NCI-H82 treated with DMSO at 0.1 percent for 48 hours (cell line): ENCODE results near the gene SLCO1A2.

Experiments used
- DNase-seq: peaks from one replicate; lab custom pipeline; 2025; ENCODE audit not compliant: unreplicated experiment; lab: John Stamatoyannopoulos, UW

Gene SLCO1A2

GRCh38 chr12:21220266-21220665 lies 114.5 kb downstream of the SLCO1A2 start:
- no peak for DNase-seq

GRCh38 chr12:21219206-21219605 lies 115.5 kb downstream of the SLCO1A2 start:
- no peak for DNase-seq
